ENCODE data around the gene SPANXD.

- TF ChIP-seq EZH2 (IDR thresholded peaks at IDR 0.05) = no peak
- TF ChIP-seq, protein P1, sequence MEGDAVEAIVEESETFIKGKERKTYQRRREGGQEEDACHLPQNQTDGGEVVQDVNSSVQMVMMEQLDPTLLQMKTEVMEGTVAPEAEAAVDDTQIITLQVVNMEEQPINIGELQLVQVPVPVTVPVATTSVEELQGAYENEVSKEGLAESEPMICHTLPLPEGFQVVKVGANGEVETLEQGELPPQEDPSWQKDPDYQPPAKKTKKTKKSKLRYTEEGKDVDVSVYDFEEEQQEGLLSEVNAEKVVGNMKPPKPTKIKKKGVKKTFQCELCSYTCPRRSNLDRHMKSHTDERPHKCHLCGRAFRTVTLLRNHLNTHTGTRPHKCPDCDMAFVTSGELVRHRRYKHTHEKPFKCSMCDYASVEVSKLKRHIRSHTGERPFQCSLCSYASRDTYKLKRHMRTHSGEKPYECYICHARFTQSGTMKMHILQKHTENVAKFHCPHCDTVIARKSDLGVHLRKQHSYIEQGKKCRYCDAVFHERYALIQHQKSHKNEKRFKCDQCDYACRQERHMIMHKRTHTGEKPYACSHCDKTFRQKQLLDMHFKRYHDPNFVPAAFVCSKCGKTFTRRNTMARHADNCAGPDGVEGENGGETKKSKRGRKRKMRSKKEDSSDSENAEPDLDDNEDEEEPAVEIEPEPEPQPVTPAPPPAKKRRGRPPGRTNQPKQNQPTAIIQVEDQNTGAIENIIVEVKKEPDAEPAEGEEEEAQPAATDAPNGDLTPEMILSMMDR (IDR thresholded peaks at IDR 0.05 in 2 of 3, conservative IDR thresholded peaks at IDR 0.05 in 1 of 3; ENCODE audit: borderline replicate concordance in 1 of 3, insufficient read depth in 1 of 3, low read depth in 2 of 3, low read length in 2 of 3) = no peak
- TF ChIP-seq, protein P2, sequence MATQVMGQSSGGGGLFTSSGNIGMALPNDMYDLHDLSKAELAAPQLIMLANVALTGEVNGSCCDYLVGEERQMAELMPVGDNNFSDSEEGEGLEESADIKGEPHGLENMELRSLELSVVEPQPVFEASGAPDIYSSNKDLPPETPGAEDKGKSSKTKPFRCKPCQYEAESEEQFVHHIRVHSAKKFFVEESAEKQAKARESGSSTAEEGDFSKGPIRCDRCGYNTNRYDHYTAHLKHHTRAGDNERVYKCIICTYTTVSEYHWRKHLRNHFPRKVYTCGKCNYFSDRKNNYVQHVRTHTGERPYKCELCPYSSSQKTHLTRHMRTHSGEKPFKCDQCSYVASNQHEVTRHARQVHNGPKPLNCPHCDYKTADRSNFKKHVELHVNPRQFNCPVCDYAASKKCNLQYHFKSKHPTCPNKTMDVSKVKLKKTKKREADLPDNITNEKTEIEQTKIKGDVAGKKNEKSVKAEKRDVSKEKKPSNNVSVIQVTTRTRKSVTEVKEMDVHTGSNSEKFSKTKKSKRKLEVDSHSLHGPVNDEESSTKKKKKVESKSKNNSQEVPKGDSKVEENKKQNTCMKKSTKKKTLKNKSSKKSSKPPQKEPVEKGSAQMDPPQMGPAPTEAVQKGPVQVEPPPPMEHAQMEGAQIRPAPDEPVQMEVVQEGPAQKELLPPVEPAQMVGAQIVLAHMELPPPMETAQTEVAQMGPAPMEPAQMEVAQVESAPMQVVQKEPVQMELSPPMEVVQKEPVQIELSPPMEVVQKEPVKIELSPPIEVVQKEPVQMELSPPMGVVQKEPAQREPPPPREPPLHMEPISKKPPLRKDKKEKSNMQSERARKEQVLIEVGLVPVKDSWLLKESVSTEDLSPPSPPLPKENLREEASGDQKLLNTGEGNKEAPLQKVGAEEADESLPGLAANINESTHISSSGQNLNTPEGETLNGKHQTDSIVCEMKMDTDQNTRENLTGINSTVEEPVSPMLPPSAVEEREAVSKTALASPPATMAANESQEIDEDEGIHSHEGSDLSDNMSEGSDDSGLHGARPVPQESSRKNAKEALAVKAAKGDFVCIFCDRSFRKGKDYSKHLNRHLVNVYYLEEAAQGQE (IDR thresholded peaks at IDR 0.05; ENCODE audit: low read depth) = no peak
- no peak for TF ChIP-seq CEBPB (IDR thresholded peaks at IDR 0.05; ENCODE audit: low read depth)
- no peak for TF ChIP-seq POLR2AphosphoS5 (IDR thresholded peaks at IDR 0.05; ENCODE audit: low read depth, low read length)
- no peak for TF ChIP-seq EZH2phosphoT487 (IDR thresholded peaks at IDR 0.05; ENCODE audit: borderline replicate concordance)
- no peak for TF ChIP-seq POLR2A (IDR thresholded peaks at IDR 0.05; ENCODE audit: borderline replicate concordance, extremely low read depth, insufficient read depth, insufficient read length)
- no peak for TF ChIP-seq SRF (IDR thresholded peaks at IDR 0.05; ENCODE audit: low read depth)
- no peak for TF ChIP-seq MAX (IDR thresholded peaks at IDR 0.05)
- no peak for TF ChIP-seq ZFX (IDR thresholded peaks at IDR 0.05)
- no peak for TF ChIP-seq EGR1 (IDR thresholded peaks at IDR 0.05; ENCODE audit: low read depth)
- no peak for TF ChIP-seq RAD21 (IDR thresholded peaks at IDR 0.05; ENCODE audit: low read depth)
Measured at GRCh38 chrX:141669689-141670088, 28.9 kb downstream of the SPANXD start.
